ENCODE data around the gene SCARB2.
A peak's percentile ranks its signal among the peaks of the same experiment; 100 is the strongest.

The SCARB2 gene

DNA sequence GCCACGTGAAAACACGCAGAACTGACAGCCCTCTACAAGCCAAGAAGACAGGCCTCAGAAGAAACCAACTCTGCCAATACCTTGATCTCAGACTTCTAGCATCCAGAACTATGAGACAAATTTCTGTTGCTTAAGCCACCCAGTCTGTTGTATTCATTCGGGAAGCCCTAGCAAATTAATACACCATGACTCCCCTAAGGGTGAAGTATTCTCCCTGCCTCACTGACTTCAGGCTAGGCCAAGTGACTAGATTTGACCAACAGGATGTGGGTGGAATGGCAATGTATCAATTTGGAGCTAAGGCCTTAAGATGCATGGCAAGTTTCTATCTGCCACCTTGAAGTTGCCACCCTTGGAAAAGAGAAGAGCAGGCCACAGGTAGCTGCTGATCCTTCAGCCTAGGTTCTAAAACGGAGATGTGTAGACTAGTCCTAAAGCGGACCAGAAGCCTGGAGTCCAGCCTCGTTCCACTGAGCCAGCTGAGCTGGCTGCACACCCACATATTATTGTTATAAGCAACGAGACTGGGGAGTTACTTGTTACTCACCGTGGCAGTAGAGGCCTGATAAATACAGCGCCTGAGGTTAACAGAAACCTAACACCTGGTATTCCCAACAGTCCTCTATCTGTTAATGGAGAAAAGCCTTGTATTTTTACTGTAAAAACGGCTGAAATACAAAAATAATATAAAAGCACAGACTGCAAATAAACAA lies 16.4 kb downstream of the SCARB2 start:
- DNase-seq = no peak

DNA sequence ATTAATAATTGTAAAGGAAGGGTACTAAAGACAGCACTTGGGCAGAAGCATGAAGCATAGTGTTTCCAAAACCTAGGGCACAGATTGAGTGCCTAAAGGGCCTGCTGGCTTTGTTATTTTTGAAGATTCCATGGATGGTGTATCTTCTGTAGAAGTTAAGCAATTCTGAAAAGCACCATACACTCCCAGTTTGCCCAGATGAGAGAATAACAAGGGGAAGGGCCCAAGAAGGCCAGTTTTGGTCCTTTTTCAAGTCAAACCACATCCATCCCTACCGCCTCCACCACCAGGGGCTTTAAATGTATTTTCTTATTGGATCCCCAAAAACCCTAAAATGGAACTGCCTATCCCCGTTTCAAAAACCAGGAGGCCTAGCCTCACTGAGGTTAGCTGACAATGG lies 17.2 kb downstream of the SCARB2 start:
- no peak for DNase-seq

DNA sequence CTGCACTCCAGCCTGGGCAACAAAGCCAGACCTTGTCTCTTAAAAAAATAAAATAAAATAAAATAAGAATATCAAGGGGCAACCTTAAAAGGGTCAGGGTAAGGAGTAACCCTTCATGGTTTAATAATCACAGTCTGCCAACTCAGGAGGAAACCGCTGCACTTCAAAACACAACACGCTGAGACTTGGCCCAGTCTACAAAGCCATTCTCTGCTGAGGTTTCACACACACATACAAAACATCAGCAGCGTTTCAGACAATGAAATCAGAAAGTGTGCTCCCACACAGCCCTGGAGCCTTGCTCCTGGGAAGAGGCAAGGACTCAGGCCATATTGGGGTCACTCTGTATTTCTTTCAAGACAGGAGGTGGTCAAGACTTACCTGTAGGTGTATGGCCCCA lies 18.3 kb downstream of the SCARB2 start:
- DNase-seq = no peak

DNA sequence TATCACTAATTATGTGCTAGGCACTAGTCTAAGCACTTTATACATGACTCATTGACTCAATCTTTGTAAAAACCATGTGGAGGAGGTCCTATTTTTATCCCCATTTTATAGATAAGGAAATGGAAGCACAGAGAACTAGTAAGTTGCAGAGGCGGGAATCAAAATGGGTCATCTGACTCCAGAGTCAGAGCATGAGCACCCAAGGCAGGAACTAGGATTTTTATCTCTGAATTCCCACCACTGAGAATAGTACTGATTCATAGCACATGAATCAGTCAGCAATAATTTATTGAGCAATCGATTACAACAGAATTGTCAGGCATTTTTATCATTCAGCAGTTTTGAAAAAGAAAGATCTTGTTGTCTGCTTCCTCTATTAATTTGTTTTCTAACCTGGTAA lies 19.3 kb downstream of the SCARB2 start:
- DNase-seq = no peak

DNA sequence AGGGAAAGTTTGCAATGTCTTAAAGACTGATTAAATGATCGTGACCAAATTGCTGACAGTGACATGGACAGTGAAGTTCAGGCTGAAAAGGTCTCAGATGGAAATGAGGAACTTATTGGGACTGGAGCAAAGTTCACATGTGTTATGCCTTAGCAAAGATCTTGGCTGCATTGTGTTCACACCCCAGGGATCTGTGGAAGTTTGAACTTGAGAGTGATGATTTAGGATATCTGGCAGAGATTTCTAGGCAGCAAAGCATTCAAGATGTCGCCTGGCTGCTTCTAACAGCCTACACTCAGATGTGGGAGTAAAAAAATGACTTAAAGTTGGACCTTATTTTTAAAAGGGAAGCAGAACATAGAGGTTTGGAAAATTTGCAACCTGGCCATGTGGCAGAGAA lies 21.4 kb downstream of the SCARB2 start:
- DNase-seq = no peak

DNA sequence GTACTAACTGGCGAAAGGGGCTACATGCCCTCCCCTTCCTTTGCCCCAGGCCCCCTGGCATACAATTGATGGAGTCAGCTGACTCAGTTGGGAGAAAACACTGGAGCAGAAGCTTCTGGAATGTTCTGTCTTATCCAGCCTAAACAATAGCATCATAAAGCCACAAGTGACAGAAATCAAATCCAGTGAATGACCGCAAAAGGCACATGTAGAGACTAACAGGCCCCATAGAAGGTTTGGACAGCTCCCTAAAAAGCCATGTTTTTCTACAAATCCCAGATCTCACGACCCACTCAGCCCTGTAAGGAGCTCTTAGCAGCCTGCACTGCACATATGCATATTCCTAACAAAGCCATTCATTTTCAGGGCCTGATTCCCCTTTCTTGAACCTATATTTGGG lies 25.1 kb downstream of the SCARB2 start:
- no peak for DNase-seq

DNA sequence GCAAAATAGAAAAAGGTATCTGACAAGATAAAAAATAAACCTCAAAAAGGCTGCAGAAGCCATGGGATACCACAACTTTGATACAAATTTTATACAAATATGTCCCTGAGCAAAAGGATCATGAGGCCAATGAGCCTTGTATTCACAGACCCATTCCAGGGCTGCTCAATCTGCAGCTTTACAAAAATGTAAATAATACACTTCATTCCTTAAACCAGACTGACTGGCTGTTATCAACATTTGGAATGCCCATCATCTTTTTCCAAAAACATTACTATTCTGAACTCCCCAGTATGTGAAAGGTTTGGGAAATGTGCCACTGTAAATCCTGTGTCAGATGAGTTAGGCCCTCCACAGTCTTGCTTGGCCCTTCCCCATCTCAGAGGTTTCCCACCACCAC lies 25.5 kb downstream of the SCARB2 start:
- no peak for DNase-seq

DNA sequence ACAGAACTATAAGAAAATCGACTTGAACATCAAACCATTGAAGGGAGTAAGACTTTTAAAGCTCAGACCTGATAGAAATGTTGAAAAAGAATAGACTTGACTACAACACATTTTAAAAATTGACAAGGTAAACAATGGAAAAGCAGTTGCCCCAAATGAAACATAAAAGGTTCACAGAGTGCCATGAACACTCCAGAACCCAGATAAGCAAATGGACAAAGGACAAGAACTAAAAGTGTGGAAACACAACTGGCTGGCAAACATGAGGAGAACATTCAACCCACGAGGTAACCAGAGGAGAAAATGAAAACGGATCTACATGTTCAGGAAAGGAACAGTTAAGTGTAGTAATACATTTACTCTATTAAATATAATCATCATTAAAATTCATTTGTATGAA lies 26.5 kb downstream of the SCARB2 start:
- no peak for DNase-seq

DNA sequence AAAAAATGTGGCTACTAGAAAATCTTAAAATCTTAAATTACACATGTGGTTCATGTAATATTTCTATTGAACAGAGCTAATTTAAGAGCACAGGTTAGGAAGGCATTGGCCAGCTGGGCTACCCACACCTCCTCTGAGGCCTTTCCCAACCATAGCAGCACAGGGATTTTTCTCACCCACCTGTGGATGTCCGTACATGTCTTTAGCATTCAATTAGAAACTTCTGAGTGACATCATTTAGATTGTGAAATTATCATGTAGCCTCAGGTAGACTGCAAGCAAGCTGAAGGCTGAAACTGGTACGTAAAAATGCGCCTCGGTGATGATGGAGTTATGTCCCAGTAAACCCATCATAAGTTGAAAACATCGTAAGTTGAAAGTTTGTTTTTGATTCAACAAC lies 31.2 kb downstream of the SCARB2 start:
- DNase-seq = no peak

DNA sequence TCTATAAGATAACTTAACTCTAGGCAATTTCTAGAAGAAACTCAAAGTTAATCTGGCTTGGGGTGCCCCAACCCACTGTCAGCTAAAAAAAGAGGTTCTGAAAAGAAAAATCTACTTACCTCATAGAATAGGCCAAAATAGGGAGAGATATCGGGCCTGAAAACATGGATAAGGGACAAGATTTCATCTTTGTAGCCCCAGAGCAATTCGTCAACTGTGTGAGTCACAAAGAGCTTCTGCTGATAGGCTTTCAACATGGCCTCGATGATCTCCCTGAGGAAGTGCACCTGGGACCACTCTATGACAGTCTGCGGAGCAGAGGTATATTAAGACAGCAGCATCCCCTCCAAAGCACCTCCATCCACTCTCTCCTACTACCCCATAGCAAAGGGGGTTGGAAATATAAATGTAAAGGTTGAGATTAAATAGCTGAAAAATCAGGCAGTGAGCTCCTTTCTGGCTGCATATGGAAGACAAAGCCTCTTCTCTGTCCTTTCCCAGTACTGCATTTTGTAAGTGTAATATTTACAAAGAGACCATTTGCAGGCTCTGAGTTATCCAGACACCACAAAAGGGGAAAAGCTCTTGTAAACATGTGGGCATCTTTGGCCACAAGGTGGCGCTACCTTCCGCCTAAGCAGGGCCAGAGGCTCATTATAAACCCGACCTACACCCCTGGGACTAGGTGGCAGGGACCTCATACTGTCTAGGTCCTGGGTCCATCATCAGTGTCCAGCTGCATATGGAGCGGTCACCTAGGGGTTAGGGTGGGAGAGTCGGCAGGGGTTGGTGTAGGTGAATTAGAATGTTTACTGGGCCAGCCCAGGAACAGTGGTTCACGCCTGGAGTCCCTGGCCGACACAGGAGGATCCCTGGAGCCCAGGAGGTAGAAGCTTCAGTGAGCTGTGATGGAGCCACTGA lies 34.0 kb downstream of the SCARB2 start:
- peak; percentile 70 for DNase-seq

DNA sequence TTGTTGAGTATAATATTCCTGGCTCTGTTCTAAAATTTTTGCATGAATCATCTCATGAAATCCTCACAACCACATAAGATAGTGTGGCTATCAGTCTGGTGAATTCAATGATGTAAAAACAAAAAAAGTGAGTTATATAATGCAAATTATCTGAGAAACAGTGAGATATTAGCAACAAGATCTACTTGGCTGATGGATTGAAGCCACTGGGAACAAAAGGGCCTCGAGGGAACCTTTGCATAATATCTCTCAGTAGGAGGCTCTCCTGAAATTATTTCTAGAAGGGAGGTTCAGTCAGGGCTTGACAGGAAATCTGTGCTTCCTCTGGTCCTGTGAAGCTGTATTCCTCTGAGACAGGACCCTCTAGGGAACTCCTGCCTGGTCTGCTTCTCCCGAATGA lies 35.3 kb downstream of the SCARB2 start:
- DNase-seq = no peak

DNA sequence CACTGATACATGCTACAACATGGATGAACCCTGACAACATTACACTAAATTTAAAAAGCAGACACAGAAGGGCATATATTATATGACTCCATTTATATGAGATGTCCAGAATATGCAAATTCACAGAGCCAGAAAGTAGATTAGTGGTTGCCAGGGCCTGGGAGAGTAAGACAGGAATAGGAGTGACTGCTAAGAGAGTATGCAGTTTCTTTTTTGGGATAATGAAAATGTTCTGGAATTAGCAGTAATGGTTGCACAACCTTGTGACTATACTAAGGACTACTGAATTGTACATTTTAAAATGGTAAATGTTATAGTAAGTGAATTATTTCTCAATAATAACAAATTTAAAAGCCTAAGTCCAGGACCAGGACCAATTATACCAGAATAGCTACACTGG lies 35.9 kb downstream of the SCARB2 start:
- DNase-seq = no peak

DNA sequence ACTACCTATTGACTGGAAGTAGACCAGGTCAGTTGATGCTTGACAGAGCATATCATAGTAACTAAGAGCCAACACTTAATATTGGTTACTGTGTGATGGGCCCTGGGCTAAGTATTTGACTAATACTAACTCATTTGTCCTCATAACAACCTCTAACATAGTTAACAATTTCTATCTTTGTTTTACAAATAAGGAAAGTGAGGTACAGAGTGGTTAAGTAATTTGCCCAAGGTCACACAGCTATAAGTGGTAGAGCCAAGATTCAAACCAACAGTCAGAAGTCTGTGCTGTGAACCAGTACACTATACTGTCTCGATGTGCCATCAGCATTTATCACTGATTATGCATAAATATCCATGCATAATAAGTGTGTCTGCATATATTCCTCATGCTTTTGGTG lies 38.3 kb downstream of the SCARB2 start:
- DNase-seq = no peak

DNA sequence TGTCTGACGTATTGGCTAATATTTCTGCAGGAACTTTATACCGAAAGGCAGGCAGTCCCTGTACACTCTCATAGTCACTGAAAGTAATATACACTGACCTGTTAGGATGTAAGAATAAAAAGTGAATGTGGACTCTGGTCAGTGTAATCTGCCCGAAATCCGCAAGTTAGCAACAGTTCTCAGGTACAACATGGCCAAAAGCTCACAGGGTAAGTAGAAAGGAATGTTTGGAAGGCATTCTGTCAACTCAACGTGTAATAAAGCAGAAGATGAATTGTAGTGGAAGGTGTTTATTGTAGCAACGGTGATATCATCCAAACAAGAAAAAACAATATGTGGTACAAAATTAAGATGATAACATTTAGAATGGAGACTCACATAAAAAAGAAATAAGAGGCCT lies 39.4 kb downstream of the SCARB2 start:
- DNase-seq = no peak

DNA sequence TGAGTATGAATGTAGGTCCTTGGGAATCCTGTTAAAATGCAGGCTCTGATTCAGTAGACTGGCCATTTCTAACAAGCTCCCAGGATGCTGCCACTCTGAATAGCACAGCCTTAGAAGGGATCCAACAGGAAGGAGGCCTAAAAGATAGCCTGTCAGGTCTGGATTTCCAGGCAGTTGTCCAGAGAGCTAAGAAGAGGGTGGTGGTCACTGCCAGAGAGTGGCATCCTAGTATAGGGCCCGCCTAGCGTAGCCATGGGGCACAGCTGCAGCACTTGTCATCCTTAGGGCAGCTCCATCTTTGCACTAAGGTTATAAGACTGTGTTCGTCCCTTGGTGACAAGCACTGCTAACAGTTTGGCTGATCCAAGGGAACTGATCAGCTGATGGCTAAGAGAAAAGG lies 44.9 kb downstream of the SCARB2 start:
- no peak for DNase-seq

DNA sequence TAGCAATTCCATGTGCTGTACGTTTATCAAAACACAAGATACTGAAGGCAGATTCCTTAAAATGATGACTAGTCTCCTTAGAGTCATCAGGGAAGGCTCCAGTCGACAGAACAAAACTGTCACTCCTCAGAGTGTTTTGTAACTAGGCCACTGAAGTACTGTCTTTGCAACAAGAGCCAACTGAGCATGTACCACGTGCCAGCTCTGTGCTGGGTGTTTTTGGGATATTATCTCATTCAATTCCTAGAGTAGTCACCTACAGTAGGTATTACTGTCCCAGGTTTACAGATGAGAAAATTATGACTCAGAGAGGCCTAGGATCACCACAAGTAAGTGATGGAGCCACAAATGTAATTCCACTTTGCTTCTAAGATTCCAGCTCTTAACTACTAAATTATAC lies 47.1 kb downstream of the SCARB2 start:
- DNase-seq = no peak

DNA sequence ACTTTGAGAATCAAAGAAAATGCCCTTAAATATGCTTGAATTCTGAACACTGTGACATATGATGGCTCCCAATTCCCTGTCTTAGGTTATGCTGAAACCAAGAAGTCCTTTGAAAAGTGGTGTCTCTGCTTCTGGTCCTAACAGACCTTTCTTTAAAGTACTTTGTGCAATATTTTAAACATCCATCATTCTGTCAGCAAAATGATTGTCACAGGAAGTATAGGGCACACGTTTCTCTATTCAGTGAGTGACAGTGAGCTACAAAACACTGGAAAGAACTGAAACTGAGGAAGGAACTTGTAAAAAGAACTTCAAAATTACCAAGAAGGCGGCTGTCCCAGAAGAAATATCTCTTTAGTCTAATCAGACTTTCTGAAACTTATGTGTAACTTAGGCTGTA lies 53.3 kb downstream of the SCARB2 start:
- DNase-seq = no peak

DNA sequence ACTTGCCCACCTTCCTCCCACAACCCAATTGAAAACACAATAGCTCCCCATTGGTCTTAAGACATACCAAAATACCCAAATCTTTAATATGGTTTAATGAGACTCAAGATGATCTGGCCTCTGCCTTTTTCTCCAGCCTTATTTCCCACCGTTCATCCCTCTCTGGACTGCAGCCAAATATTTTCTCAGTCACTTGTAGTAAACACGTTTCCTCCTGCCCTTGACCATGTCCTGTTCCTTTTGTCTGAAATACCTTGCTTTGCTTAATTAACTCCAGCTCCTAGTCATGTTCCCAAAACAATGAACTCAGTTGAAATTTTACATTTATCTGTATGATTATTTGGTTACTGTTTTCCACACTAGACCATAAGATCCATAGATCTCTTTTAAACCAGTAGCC lies 57.0 kb downstream of the SCARB2 start:
- no peak for DNase-seq

DNA sequence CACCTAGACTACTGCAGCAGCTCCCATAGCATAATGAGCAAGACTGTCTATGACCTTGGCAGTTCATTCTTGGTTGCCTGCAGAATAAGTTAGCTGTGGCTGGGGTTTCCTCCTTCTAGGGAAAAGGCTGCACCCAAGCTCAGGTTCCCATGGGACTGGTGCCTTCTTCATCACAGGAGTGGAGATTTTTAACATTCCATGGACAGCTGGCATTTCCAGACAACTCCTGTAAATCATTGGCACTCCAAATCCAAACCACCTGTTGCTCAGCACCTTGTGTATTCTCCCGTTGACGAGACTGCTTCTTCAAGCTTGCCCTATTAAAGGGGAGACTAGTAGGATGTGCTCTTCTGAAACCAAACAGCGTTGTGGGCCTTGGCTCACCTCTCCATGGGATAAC lies 57.6 kb downstream of the SCARB2 start:
- no peak for DNase-seq

DNA sequence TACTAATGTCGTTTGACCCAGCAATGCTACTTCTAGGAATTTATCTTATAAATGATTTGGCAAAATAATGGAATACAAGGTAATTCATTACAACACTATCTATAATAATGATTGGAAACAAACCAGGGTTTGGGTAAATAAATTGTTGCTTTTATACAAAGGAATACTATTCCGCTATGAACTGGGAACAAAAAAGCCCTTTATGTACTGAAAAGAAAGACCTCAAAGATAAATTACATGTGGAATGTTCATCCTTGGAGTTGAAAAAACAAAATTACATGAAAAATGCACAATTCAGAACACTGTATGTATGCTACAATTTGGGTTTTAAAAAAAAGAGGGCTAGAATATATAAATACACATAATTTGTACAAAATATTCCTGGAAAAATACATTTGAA lies 60.3 kb downstream of the SCARB2 start:
- no peak for DNase-seq

DNA sequence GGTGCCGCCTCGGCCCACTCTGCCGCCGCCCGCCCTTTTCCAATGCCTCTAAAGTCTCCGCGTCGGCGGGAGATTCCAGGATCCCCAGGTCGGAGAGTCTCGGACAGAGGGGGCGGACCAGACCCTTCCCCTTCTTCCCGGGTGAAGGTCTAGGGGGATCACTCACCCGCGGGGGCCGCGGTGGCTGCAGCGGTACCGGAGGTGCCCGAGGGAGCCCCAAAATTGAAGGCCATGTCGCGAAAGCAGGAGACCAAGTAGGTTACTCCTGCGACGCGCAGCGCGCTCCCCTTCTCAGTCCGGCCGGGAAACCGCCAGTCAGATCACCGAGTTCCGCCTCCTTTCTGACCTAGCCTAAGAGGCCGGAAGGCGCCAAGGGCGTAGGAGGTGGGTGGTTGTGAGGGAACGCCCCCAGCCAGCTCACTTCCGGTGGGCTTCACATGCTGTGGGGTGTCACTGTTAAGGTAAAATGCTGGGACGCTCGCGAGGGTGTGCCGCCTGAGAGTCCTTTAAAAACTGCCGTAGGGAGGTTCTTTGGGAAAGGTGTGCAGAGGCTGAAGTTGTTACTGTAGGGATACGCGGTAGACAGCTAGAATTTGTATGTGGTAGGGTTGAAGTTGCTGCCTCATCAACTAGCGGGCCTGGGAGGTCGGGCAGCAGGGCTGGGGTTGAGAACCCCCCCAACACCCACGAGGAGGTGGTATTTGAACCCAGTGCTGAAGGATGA lies 65.3 kb downstream of the SCARB2 start, which contains the start of gene NUP54:
Gene NUP54 (minus strand): TSS at position 256 of the 724 bp plus-strand sequence. CDS start 23 bp downstream, at position 233.
- peak; percentile 96 for DNase-seq

DNA sequence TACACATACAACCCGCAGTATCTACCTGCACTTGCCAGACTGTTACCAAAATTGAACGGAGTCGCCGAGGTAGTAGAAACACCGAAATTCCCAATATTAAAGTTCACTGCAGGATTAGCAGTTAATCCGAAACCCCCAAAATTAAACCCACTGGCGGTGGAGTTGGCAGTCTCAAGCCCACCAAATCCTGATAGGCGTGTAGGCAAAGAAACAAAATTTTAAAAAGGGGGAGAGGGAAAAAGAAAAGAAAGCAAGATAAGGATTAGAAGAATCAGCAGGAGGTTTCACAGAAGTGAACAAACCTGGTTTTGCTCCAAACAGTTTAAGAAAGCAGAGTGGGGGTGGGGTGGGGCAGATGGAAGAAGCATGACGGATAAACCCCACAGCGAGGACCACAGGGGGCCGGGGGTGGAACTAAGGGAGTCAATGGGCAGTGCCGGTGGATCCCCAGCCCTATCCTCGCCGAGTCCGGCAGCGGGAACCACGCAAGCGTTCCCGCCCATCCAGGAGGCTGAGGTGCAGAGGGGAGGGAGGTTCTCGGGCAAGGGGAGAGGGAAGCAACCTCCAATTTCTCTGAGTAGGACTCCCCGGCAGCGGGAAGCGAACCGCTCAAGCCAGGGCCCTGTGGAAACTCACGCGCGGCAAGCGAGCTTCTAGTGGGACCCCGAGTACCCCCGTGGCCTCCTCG lies 66.0 kb downstream of the SCARB2 start:
- DNase-seq = peak; percentile 76

DNA sequence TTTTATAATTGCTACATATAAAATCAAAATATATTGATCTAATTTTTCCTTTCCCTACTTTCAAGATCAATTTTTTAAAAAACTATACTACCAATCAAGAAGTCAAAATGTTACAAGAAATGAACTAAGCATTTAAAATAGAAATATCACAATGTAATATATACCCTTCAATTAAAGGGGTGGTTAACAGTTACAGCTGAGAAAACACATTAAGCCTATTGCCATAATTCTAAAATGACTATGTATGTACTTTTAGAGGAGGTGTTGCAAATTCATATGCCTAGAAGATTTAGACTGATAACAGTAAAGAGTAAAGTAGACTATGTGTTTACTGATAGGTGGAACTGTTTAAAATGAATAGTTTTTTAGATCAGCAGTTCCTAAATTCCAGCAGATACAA lies 69.1 kb downstream of the SCARB2 start:
- no peak for DNase-seq

Measured in left hindlimb (tissue), 1 donor.